Measurements from ENCODE around the gene HDAC9. TPM values are rescaled to one million over a fixed set of nuclear protein-coding genes. Genes with fewer than 3 reads are reported as not detected.

HDAC9 gene
- total RNA-seq, 1 experiment from 2014 or later, result 11.3 TPM

GRCh38 chr7:18890134-18890533 lies 394.6 kb downstream of the HDAC9 start:
- CTCF ChIA-PET, result interaction anchor here (1.0 kb wide), 1 partner anchor 11 kb away, joined by 3 read pairs; no protein-coding TSS in a partner anchor
- Mint-ChIP-seq H3K36me3 (ENCODE audit: insufficient read depth, unreplicated experiment) (no peaks in the 10 kb centered on the region), H3K4me1 (ENCODE audit: insufficient read depth, unreplicated experiment) (peaks cover 20% of the 10 kb centered on the region), H3K27me3 (ENCODE audit: insufficient read depth, unreplicated experiment) (no peaks in the 10 kb centered on the region), H3K4me3 (ENCODE audit: unreplicated experiment) (no peak overlapping the region), H3K27ac (ENCODE audit: low read depth, unreplicated experiment) (no peak overlapping the region), H3K9me3 (ENCODE audit: unreplicated experiment) (no peaks in the 10 kb centered on the region)
- DNase-seq (ENCODE audit: unreplicated experiment), result peak; percentile 82
- intact Hi-C loops (cut with micrococcal nuclease), result no loop called here
- BruUV-seq (replicated peaks), result no TSS peak
- TF ChIP-seq, protein P1, sequence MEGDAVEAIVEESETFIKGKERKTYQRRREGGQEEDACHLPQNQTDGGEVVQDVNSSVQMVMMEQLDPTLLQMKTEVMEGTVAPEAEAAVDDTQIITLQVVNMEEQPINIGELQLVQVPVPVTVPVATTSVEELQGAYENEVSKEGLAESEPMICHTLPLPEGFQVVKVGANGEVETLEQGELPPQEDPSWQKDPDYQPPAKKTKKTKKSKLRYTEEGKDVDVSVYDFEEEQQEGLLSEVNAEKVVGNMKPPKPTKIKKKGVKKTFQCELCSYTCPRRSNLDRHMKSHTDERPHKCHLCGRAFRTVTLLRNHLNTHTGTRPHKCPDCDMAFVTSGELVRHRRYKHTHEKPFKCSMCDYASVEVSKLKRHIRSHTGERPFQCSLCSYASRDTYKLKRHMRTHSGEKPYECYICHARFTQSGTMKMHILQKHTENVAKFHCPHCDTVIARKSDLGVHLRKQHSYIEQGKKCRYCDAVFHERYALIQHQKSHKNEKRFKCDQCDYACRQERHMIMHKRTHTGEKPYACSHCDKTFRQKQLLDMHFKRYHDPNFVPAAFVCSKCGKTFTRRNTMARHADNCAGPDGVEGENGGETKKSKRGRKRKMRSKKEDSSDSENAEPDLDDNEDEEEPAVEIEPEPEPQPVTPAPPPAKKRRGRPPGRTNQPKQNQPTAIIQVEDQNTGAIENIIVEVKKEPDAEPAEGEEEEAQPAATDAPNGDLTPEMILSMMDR (IDR thresholded peaks at IDR 0.05; ENCODE audit: unreplicated experiment), result no peak
- POLR2A ChIA-PET, result interaction anchor here (1.5 to 2.8 kb wide), 3 partner anchors 9 to 227 kb away, joined by 3 to 8 read pairs (median 4); partner anchors contain the start of gene TWIST1

DNA sequence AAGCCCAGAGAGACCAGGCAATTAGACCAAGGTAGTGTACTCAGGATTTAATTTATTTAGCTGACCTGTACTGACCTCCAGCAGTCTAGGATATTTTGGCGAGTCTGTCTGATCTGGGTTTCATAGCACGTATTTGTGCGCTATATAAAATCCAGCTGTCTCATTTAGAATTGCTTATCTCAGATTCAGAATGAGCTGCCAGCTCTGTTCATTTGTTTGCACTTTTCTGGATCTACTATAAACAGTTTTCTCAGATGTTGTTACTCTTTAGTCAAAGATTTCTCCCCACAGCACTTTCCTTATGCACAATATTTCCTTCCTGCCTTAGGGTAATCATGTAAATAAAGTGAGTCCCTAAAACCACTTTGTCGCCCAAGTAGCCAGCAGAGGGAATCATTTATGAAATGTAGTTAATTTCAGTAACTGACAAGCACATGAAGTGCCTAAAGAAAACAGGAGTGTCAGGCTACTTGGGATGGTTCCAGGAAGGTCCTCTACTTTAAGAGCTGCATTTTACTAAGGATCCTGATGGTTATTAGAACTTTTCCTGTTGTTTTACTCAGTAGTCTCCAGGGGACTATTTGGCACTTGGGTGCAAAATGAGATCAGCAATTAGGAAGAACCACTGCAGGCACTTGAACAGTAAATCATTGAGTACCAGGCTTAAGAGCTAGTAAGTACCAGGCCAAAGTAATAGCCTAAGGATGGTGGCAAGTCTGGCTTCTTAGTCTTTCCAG lies 395.5 kb downstream of the HDAC9 start:
- no peaks in the 10 kb centered on the region for H3K36me3 Mint-ChIP-seq (ENCODE audit: insufficient read depth, unreplicated experiment)
- H3K4me1 Mint-ChIP-seq (ENCODE audit: insufficient read depth, unreplicated experiment), result peaks cover 20% of the 10 kb centered on the region
- H3K4me3 Mint-ChIP-seq (ENCODE audit: unreplicated experiment), result no peak overlapping the region
- DNase-seq (ENCODE audit: unreplicated experiment), result no peak
- H3K27ac Mint-ChIP-seq (ENCODE audit: low read depth, unreplicated experiment), result peak overlapping the region; percentile 46
- no peaks in the 10 kb centered on the region for H3K27me3 Mint-ChIP-seq (ENCODE audit: insufficient read depth, unreplicated experiment)
- POLR2A ChIA-PET, result interaction anchor here (0.6 to 2.8 kb wide), 6 partner anchors 8 to 1793 kb away, joined by 3 to 8 read pairs (median 3); partner anchors contain the start of gene TWIST1
- TF ChIP-seq, protein P1 (IDR thresholded peaks at IDR 0.05; ENCODE audit: unreplicated experiment), result no peak
- intact Hi-C loops (cut with micrococcal nuclease), result no loop called here
- no TSS peak for BruUV-seq (replicated peaks)
- CTCF ChIA-PET, result interaction anchor here (0.6 to 1.2 kb wide), 5 partner anchors 20 to 383 kb away, joined by 3 to 6 read pairs (median 3); no protein-coding TSS in a partner anchor
- no peaks in the 10 kb centered on the region for H3K9me3 Mint-ChIP-seq (ENCODE audit: unreplicated experiment)

- no TSS peak for BruUV-seq (replicated peaks)
- H3K4me3 Mint-ChIP-seq (ENCODE audit: unreplicated experiment), result no peak overlapping the region
- TF ChIP-seq, protein P1 (IDR thresholded peaks at IDR 0.05; ENCODE audit: unreplicated experiment), result no peak
- H3K9me3 Mint-ChIP-seq (ENCODE audit: unreplicated experiment), result no peaks in the 10 kb centered on the region
- no peaks in the 10 kb centered on the region for H3K27me3 Mint-ChIP-seq (ENCODE audit: insufficient read depth, unreplicated experiment)
- no peak for DNase-seq (ENCODE audit: unreplicated experiment)
- no peaks in the 10 kb centered on the region for H3K36me3 Mint-ChIP-seq (ENCODE audit: insufficient read depth, unreplicated experiment)
- H3K27ac Mint-ChIP-seq (ENCODE audit: low read depth, unreplicated experiment), result no peak overlapping the region
- H3K4me1 Mint-ChIP-seq (ENCODE audit: insufficient read depth, unreplicated experiment), result peaks cover 20% of the 10 kb centered on the region
- POLR2A ChIA-PET, result interaction anchor here (0.6 to 1.6 kb wide), 5 partner anchors 9 to 85 kb away, joined by 3 read pairs; no protein-coding TSS in a partner anchor
- CTCF ChIA-PET, result interaction anchor here (0.7 kb wide), 2 partner anchors 8 to 138 kb away, joined by 3 to 4 read pairs; no protein-coding TSS in a partner anchor
- intact Hi-C loops (cut with micrococcal nuclease), result no loop called here
These were observed 397.6 kb downstream of the HDAC9 start for GRCh38 chr7:18893156-18893555.

DNA sequence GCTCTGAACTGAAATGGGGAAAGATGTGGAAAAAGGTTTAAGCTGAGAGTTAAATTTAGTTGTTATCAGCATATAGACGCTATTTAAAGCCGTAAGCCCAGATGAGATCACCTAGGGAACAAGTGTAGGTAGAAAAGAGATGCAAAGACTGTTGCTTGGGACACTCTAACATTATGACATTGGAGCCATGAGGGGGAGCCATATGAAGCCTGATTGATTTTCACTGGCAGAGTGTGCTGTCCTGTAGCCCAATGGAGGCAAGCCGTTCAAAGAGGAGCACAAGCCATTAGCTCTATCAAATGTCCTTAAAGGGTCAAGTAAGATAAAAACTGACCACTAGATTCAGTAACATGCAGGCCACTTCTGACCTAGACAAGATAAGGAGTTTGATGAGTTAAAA lies 398.6 kb downstream of the HDAC9 start:
- peaks cover 20% of the 10 kb centered on the region for H3K4me1 Mint-ChIP-seq (ENCODE audit: insufficient read depth, unreplicated experiment)
- intact Hi-C loops (cut with micrococcal nuclease), result no loop called here

More for the DNA sequence above, 398.6 kb downstream of the HDAC9 start:
- no peaks in the 10 kb centered on the region for H3K36me3 Mint-ChIP-seq (ENCODE audit: insufficient read depth, unreplicated experiment)
- DNase-seq (ENCODE audit: unreplicated experiment), result no peak
- no peaks in the 10 kb centered on the region for H3K9me3 Mint-ChIP-seq (ENCODE audit: unreplicated experiment)
- no peak overlapping the region for H3K4me3 Mint-ChIP-seq (ENCODE audit: unreplicated experiment)
- ChIA-PET CTCF (interaction anchor here (0.5 to 0.8 kb wide), 3 partner anchors 8 to 78 kb away, joined by 3 to 4 read pairs (median 3); no protein-coding TSS in a partner anchor), POLR2A (interaction anchor here (1.1 kb wide), 1 partner anchor 84 kb away, joined by 3 read pairs; no protein-coding TSS in a partner anchor)
- TF ChIP-seq, protein P1 (IDR thresholded peaks at IDR 0.05; ENCODE audit: unreplicated experiment), result no peak
- no TSS peak for BruUV-seq (replicated peaks)
- no peaks in the 10 kb centered on the region for H3K27me3 Mint-ChIP-seq (ENCODE audit: insufficient read depth, unreplicated experiment)
- H3K27ac Mint-ChIP-seq (ENCODE audit: low read depth, unreplicated experiment), result no peak overlapping the region

All from MCF 10A (cell line).